ENCODE data around the gene SYT8. TPM values are rescaled to one million over a fixed set of nuclear protein-coding genes. Genes with fewer than 3 reads are reported as not detected.
A peak's percentile ranks its signal among the peaks of the same experiment; 100 is the strongest.

The SYT8 gene
- total RNA-seq, 1 donor from 2014 or later = not detected

GRCh38 chr11:1846453-1846932 is 11.7 kb downstream of the SYT8 start:
- H3K36me3 Mint-ChIP-seq (ENCODE audit: low read depth) = no peaks in the 10 kb centered on the region
- H3K4me3 Mint-ChIP-seq (ENCODE audit: low read depth) = no peak overlapping the region
- peaks cover 49% of the 10 kb centered on the region for H3K4me1 Mint-ChIP-seq (ENCODE audit: low read depth)
- intact Hi-C loops (cut with micrococcal nuclease) = no loop called here
- H3K27ac Mint-ChIP-seq = no peak overlapping the region
- DNase-seq (ENCODE audit: low spot score) = no peak
- no peaks in the 10 kb centered on the region for H3K9me3 Mint-ChIP-seq
- H3K27me3 Mint-ChIP-seq (ENCODE audit: low read depth) = peaks cover 1% of the 10 kb centered on the region

- Mint-ChIP-seq H3K36me3 (ENCODE audit: low read depth) (no peaks in the 10 kb centered on the region), H3K4me3 (ENCODE audit: low read depth) (no peak overlapping the region), H3K4me1 (ENCODE audit: low read depth) (peaks cover 51% of the 10 kb centered on the region), H3K9me3 (no peaks in the 10 kb centered on the region), H3K27ac (peak overlapping the region; percentile 36), H3K27me3 (ENCODE audit: low read depth) (peaks cover 1% of the 10 kb centered on the region)
- no peak for DNase-seq (ENCODE audit: low spot score)
- intact Hi-C loops (cut with micrococcal nuclease) = no loop called here
Measured at GRCh38 chr11:1847006-1847735, 12.4 kb downstream of the SYT8 start.

GRCh38 chr11:1847926-1848639 is 13.3 kb downstream of the SYT8 start:
- peaks cover 3% of the 10 kb centered on the region for H3K36me3 Mint-ChIP-seq (ENCODE audit: low read depth)
- H3K4me3 Mint-ChIP-seq (ENCODE audit: low read depth) = no peak overlapping the region
- H3K27me3 Mint-ChIP-seq (ENCODE audit: low read depth) = peaks cover 1% of the 10 kb centered on the region
- DNase-seq (ENCODE audit: low spot score) = no peak
- no peaks in the 10 kb centered on the region for H3K9me3 Mint-ChIP-seq
- peaks cover 56% of the 10 kb centered on the region for H3K4me1 Mint-ChIP-seq (ENCODE audit: low read depth)
- H3K27ac Mint-ChIP-seq = no peak overlapping the region
- intact Hi-C loops (cut with micrococcal nuclease) = no loop called here

- Mint-ChIP-seq H3K4me3 (ENCODE audit: low read depth) (no peak overlapping the region), H3K27me3 (ENCODE audit: low read depth) (peaks cover 1% of the 10 kb centered on the region), H3K4me1 (ENCODE audit: low read depth) (peaks cover 49% of the 10 kb centered on the region), H3K9me3 (no peaks in the 10 kb centered on the region), H3K27ac (peak overlapping the region; percentile 42), H3K36me3 (ENCODE audit: low read depth) (peaks cover 11% of the 10 kb centered on the region)
- no peak for DNase-seq (ENCODE audit: low spot score)
- intact Hi-C loops (cut with micrococcal nuclease) = no loop called here
Measured at GRCh38 chr11:1848640-1849430, 14.0 kb downstream of the SYT8 start.

GRCh38 chr11:1851468-1852180 is 16.8 kb downstream of the SYT8 start:
- peaks cover 23% of the 10 kb centered on the region for H3K36me3 Mint-ChIP-seq (ENCODE audit: low read depth)
- no peaks in the 10 kb centered on the region for H3K9me3 Mint-ChIP-seq
- H3K4me1 Mint-ChIP-seq (ENCODE audit: low read depth) = peaks cover 36% of the 10 kb centered on the region
- DNase-seq (ENCODE audit: low spot score) = no peak
- H3K4me3 Mint-ChIP-seq (ENCODE audit: low read depth) = peak overlapping the region; percentile 100
- intact Hi-C loops (cut with micrococcal nuclease) = loop anchor here (2.0 kb wide), 2 partner anchors 19 to 1041 kb away; no protein-coding TSS in a partner anchor
- H3K27me3 Mint-ChIP-seq (ENCODE audit: low read depth) = no peaks in the 10 kb centered on the region
- peak overlapping the region; percentile 99 for H3K27ac Mint-ChIP-seq

- Mint-ChIP-seq H3K9me3 (no peaks in the 10 kb centered on the region), H3K4me1 (ENCODE audit: low read depth) (peaks cover 35% of the 10 kb centered on the region), H3K36me3 (ENCODE audit: low read depth) (peaks cover 23% of the 10 kb centered on the region), H3K27me3 (ENCODE audit: low read depth) (no peaks in the 10 kb centered on the region), H3K27ac (peak overlapping the region; percentile 99), H3K4me3 (ENCODE audit: low read depth) (peak overlapping the region; percentile 100)
- intact Hi-C loops (cut with micrococcal nuclease) = loop anchor here (2.0 kb wide), 2 partner anchors 18 to 1040 kb away; no protein-coding TSS in a partner anchor
- no peak for DNase-seq (ENCODE audit: low spot score)
Measured at GRCh38 chr11:1852271-1852876, 17.6 kb downstream of the SYT8 start.

GRCh38 chr11:1852877-1853276 is 18.1 kb downstream of the SYT8 start, which contains the start of gene LSP1:
Gene LSP1, plus strand, starts transcription at chr11:1853084. Its CDS starts 61 bp downstream, at chr11:1853145.
- Mint-ChIP-seq H3K27me3 (ENCODE audit: low read depth) (no peaks in the 10 kb centered on the region), H3K9me3 (no peaks in the 10 kb centered on the region), H3K36me3 (ENCODE audit: low read depth) (peaks cover 23% of the 10 kb centered on the region), H3K4me3 (ENCODE audit: low read depth) (peak within 1 kb of the TSS; percentile 100), H3K27ac (peak within 1 kb of the TSS; percentile 99), H3K4me1 (ENCODE audit: low read depth) (peaks cover 32% of the 10 kb centered on the region)
- peak; percentile 86 for DNase-seq (ENCODE audit: low spot score)
- intact Hi-C loops (cut with micrococcal nuclease) = loop anchor here (1.0 to 2.0 kb wide), 3 partner anchors 18 to 1040 kb away; no protein-coding TSS in a partner anchor

- Mint-ChIP-seq H3K27me3 (ENCODE audit: low read depth) (no peaks in the 10 kb centered on the region), H3K4me1 (ENCODE audit: low read depth) (peaks cover 34% of the 10 kb centered on the region), H3K9me3 (no peaks in the 10 kb centered on the region), H3K36me3 (ENCODE audit: low read depth) (peaks cover 27% of the 10 kb centered on the region), H3K4me3 (ENCODE audit: low read depth) (peak overlapping the region; percentile 100), H3K27ac (peak overlapping the region; percentile 99)
- no peak for DNase-seq (ENCODE audit: low spot score)
- intact Hi-C loops (cut with micrococcal nuclease) = loop anchor here (1.0 to 2.0 kb wide), 5 partner anchors 15 to 1039 kb away; partner anchors contain the start of gene TNNI2
Measured at GRCh38 chr11:1853376-1854131, 18.8 kb downstream of the SYT8 start.

- no peaks in the 10 kb centered on the region for H3K27me3 Mint-ChIP-seq (ENCODE audit: low read depth)
- peaks cover 32% of the 10 kb centered on the region for H3K36me3 Mint-ChIP-seq (ENCODE audit: low read depth)
- intact Hi-C loops (cut with micrococcal nuclease) = loop anchor here (2.0 kb wide), 2 partner anchors 16 to 288 kb away; partner anchors contain the start of gene TNNI2
- peak overlapping the region; percentile 100 for H3K4me3 Mint-ChIP-seq (ENCODE audit: low read depth)
- H3K9me3 Mint-ChIP-seq = no peaks in the 10 kb centered on the region
- peaks cover 30% of the 10 kb centered on the region for H3K4me1 Mint-ChIP-seq (ENCODE audit: low read depth)
- H3K27ac Mint-ChIP-seq = peak overlapping the region; percentile 99
- DNase-seq (ENCODE audit: low spot score) = no peak
Measured at GRCh38 chr11:1854132-1854948, 19.6 kb downstream of the SYT8 start.

- H3K4me1 Mint-ChIP-seq (ENCODE audit: low read depth) = peaks cover 28% of the 10 kb centered on the region
- peaks cover 32% of the 10 kb centered on the region for H3K36me3 Mint-ChIP-seq (ENCODE audit: low read depth)
- H3K4me3 Mint-ChIP-seq (ENCODE audit: low read depth) = peak overlapping the region; percentile 100
- peak overlapping the region; percentile 67 for H3K27ac Mint-ChIP-seq
- intact Hi-C loops (cut with micrococcal nuclease) = loop anchor here (1.0 to 2.0 kb wide), 3 partner anchors 16 to 288 kb away; partner anchors contain the start of gene TNNI2
- H3K27me3 Mint-ChIP-seq (ENCODE audit: low read depth) = no peaks in the 10 kb centered on the region
- DNase-seq (ENCODE audit: low spot score) = no peak
- no peaks in the 10 kb centered on the region for H3K9me3 Mint-ChIP-seq
Measured at GRCh38 chr11:1854949-1855885, 20.4 kb downstream of the SYT8 start.
